Progenitor cell of endocrine pancreas (in vitro differentiated cells): ENCODE results near the gene USF2. TPM values are rescaled to one million over a fixed set of nuclear protein-coding genes. Genes with fewer than 3 reads are reported as not detected.

Source experiments
- DNase-seq: peaks from one replicate; pipeline ENCODE4 v3.0.0; 2021; ENCODE audit warnings: low spot score; ENCODE audit not compliant: unreplicated experiment
- H3K27ac Mint-ChIP-seq: 2 replicates; pipeline ENCODE4 v1.8.0; 2021; ENCODE audit warnings: mild to moderate bottlenecking, moderate library complexity, mixed read lengths
- H3K27me3 Mint-ChIP-seq: 2 replicates; pipeline ENCODE4 v1.8.0; 2021; ENCODE audit warnings: mixed read lengths
- H3K36me3 Mint-ChIP-seq: 2 replicates; pipeline ENCODE4 v1.8.0; 2022; ENCODE audit warnings: mixed read lengths; ENCODE audit not compliant: insufficient read depth
- H3K4me1 Mint-ChIP-seq: 2 replicates; pipeline ENCODE4 v1.8.0; 2021; ENCODE audit warnings: low read depth, mixed read lengths
- H3K4me3 Mint-ChIP-seq: 2 replicates; pipeline ENCODE4 v1.8.0; 2021; ENCODE audit warnings: low read depth, mild to moderate bottlenecking, moderate library complexity, mixed read lengths
- H3K9me3 Mint-ChIP-seq: 2 replicates; pipeline ENCODE4 v1.8.0; 2021; ENCODE audit warnings: low read depth, mixed read lengths
- CTCF ChIP-seq: fragments of 200-600 bp; sonication (generic); IDR thresholded peaks from one replicate; pipeline ENCODE4 v1.5.0; 2021; ENCODE audit warnings: antibody characterized with exemption, mild to moderate bottlenecking; ENCODE audit not compliant: unreplicated experiment
- total RNA-seq: library from RNA; stranded (reverse); gene quantifications from 2 replicates; pipeline ENCODE4 v1.2.1, GENCODE V29; 2021

Gene USF2
- total RNA-seq, 1 donor from 2014 or later, result 126 TPM

GRCh38 chr19:35294859-35295791, 26.4 kb downstream of the USF2 start:
- Mint-ChIP-seq H3K4me3 (no peak overlapping the region), H3K27me3 (peaks cover 19% of the 10 kb centered on the region), H3K4me1 (peaks cover 5% of the 10 kb centered on the region), H3K9me3 (no peaks in the 10 kb centered on the region), H3K36me3 (no peaks in the 10 kb centered on the region), H3K27ac (no peak overlapping the region)
- TF ChIP-seq CTCF, result no peak
- DNase-seq, result no peak

- H3K9me3 Mint-ChIP-seq, result no peaks in the 10 kb centered on the region
- H3K27me3 Mint-ChIP-seq, result peaks cover 19% of the 10 kb centered on the region
- no peak overlapping the region for H3K4me3 Mint-ChIP-seq
- no peak for TF ChIP-seq CTCF
- no peaks in the 10 kb centered on the region for H3K36me3 Mint-ChIP-seq
- no peak overlapping the region for H3K27ac Mint-ChIP-seq
- DNase-seq, result no peak
- H3K4me1 Mint-ChIP-seq, result no peaks in the 10 kb centered on the region
These were observed 27.2 kb downstream of the USF2 start for GRCh38 chr19:35295792-35296462.

DNA sequence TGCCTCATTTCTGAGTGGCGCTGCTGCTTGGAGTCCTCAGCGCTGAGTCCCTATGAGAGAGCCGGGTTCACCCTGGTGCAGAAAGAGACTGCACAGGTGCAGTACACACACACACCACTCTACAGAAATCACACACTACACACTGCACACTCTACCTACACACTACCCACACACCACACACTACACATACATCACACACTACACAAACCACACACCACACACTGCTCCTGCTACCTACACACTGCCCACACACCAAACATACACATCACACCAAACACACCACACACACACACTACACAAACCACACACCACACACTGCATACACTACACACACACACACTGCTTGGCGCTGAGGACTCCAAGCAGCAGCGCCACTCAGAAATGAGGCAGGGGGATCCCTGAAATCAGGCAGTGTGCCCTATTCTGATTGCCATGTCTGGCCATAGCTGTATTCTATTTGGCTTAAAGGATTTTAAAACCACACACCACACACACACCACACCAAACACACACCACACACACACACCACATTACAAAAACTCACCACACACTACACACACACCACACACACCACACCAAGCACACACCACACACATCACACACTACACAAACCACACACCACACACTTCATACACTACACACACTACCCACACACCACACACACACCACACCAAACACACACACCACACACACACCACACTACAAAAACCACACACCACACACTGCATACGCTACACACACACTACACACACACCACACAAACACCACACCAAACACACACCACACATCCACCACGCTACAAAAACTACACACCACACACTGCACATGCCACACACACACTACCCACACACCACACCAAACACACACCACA, 28.1 kb downstream of the USF2 start:
- Mint-ChIP-seq H3K27me3 (peaks cover 17% of the 10 kb centered on the region), H3K9me3 (no peaks in the 10 kb centered on the region), H3K4me3 (no peak overlapping the region), H3K36me3 (no peaks in the 10 kb centered on the region), H3K27ac (no peak overlapping the region), H3K4me1 (no peaks in the 10 kb centered on the region)
- TF ChIP-seq CTCF, result no peak
- no peak for DNase-seq

DNA sequence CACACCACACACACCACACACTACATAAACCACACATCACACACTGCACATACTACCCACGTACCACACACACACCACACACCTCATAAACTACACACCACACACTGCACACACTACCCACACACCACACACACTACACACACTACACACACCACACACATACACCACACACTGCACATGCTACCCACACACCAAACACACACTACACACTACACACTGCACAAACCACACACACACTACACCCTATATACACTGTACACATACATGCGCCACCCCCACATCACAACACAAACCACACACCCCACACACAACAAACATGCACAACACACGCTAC, 28.7 kb downstream of the USF2 start:
- Mint-ChIP-seq H3K27me3 (peaks cover 12% of the 10 kb centered on the region), H3K36me3 (no peaks in the 10 kb centered on the region), H3K4me1 (no peaks in the 10 kb centered on the region), H3K9me3 (no peaks in the 10 kb centered on the region), H3K27ac (no peak overlapping the region), H3K4me3 (no peak overlapping the region)
- TF ChIP-seq CTCF, result no peak
- DNase-seq, result no peak

GRCh38 chr19:35297922-35298321, 29.2 kb downstream of the USF2 start:
- Mint-ChIP-seq H3K9me3 (no peaks in the 10 kb centered on the region), H3K27me3 (peaks cover 8% of the 10 kb centered on the region), H3K27ac (no peak overlapping the region), H3K36me3 (no peaks in the 10 kb centered on the region), H3K4me1 (no peaks in the 10 kb centered on the region), H3K4me3 (no peak overlapping the region)
- TF ChIP-seq CTCF, result no peak
- DNase-seq, result no peak
